Breast epithelium (tissue), 4 donors: Measurements from ENCODE around the gene PTPRM. TPM values are rescaled to one million over a fixed set of nuclear protein-coding genes. Genes with fewer than 3 reads are reported as not detected.

ENCODE experiments used
- DNase-seq, 2 donors: peaks; one replicate each; pipeline ENCODE4 v3.0.0-alpha.2; 2019; ENCODE audit warnings: low spot score in 2 of 2
- H3K27ac ChIP-seq, 2 donors: fragments of 200-600 bp; sonication (generic) in 1 of 2; one replicate each; pipeline ENCODE4 v1.5.1; 2016 to 2019; ENCODE audit warnings: mild to moderate bottlenecking in 1 of 2
- H3K27me3 ChIP-seq, 2 donors: fragments of 200-600 bp; sonication (generic) in 1 of 2; one replicate each; pipeline versions ENCODE4 v1.5.1 to v1.6.0; 2017 to 2019; ENCODE audit warnings: control low read depth in 1 of 2, mild to moderate bottlenecking in 1 of 2
- H3K36me3 ChIP-seq: fragments of 200-600 bp; one replicate; pipeline ENCODE4 v1.5.1; 2019
- H3K4me1 ChIP-seq, 2 donors: fragments of 200-600 bp; sonication (generic); one replicate each; pipeline ENCODE4 v1.5.1; 2016 to 2019; ENCODE audit warnings: control low read depth in 1 of 2
- H3K4me3 ChIP-seq, 3 donors: fragments of 200-600 bp; sonication (generic); 1 replicate in 2 of 3; 2 replicates in 1 of 3; pipeline ENCODE4 v1.5.1; 2016 to 2019; ENCODE audit warnings: mild to moderate bottlenecking in 3 of 3, moderate library complexity in 2 of 3
- H3K9me3 ChIP-seq, 2 donors: fragments of 200-600 bp; sonication (generic) in 1 of 2; one replicate each; pipeline ENCODE4 v1.5.1; 2016 to 2019; ENCODE audit warnings: control low read depth in 1 of 2
- CTCF ChIP-seq, 3 donors: fragments of 450-650 bp; IDR thresholded peaks; one replicate each; pipeline ENCODE4 v1.5.1; 2016 to 2017; ENCODE audit warnings: antibody characterized with exemption in 3 of 3, mild to moderate bottlenecking in 3 of 3, moderate library complexity in 3 of 3
- POLR2A ChIP-seq: fragments of 450-650 bp; IDR thresholded peaks from one replicate; pipeline ENCODE4 v1.6.1; 2016; ENCODE audit warnings: antibody characterized with exemption, mild to moderate bottlenecking, moderate library complexity
- POLR2AphosphoS5 ChIP-seq, 3 donors: sonication (generic); formaldehyde crosslinking; IDR thresholded peaks; one replicate each; pipeline ENCODE4 v1.6.1; 2017; ENCODE audit warnings: antibody characterized with exemption in 3 of 3
- intact Hi-C: fragments of 100-400 bp; cut with DNase I; formaldehyde crosslinking; loops from one replicate; pipeline ENCODE4 v1.15.1; 2023; ENCODE audit warnings: low total_unique reads
- total RNA-seq, 3 donors: library from RNA; depleted of rRNA; stranded (reverse); fragments of >200 nt; gene quantifications; one replicate each; pipeline ENCODE4 v1.1.0, GENCODE V29; 2016

The PTPRM gene
- total RNA-seq, 3 donors from 2014 or later, result 41.7 to 181 (median 140) TPM

DNA sequence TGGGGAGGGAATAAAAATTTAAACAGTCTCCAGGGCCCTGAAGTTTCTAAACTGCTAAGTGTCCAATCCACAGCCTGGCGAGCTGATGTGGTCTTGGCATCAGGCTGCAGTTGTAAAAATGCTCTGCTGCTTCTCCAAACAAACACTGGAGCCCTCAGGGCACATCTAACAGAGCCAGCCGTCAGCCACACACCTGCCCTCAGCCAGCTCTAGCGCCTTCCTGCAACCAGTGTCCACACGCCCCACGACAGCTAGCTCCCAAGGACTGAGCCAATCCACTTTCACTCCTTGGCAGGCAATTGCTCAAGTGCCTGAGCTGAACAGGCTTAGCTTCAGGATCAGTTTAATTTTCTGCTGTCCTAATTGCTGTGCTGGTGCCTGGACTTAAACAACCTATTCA is 595.7 kb downstream of the PTPRM start:
- Histone ChIP-seq H3K36me3 (no peaks in the 10 kb centered on the region), H3K4me1 (no peaks in the 10 kb centered on the region), H3K27ac (no peak overlapping the region), H3K9me3 (no peaks in the 10 kb centered on the region), H3K27me3 (no peaks in the 10 kb centered on the region), H3K4me3 (no peak overlapping the region)
- TF ChIP-seq CTCF (IDR thresholded peaks at IDR 0.05), result no peak
- TF ChIP-seq POLR2A, result no peak
- no peak for TF ChIP-seq POLR2AphosphoS5 (IDR thresholded peaks at IDR 0.05)
- DNase-seq, result peak in 1 of 2 donors; percentile 19
- intact Hi-C loops, result no loop called here

DNA sequence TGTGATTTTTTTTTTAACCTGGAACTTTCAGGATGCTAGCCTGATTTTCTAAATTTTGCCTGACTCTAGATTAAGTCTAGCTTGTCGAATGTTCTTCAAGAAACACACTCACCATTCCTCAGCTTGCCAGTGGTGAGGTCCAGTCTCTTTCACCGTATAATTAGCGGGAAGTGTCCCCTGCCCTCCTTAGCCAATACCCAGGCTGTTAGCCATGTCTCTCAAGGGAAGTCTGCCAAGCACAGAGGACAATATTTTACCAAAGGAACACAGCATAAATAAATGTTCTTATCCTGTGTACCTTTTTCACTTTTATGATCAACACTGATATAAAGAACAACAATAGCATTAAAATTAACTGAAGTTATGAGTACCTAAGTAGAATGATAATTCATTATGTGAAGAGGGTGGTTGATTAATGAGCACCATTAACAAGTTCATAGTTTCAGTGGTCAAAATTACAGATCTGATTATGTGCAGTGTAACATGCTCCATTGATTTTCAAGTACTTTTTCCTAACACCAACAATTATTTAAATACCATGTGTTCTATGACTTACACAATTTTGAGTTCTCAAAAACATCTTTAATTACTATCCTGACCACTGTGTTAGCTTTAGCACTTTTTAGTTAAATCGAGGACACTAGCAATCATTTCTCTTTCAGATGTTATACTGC is 596.3 kb downstream of the PTPRM start:
- DNase-seq, result no peak
- H3K27me3 ChIP-seq, result no peaks in the 10 kb centered on the region
- H3K4me3 ChIP-seq, result no peak overlapping the region
- intact Hi-C loops, result no loop called here
- no peaks in the 10 kb centered on the region for H3K9me3 ChIP-seq
- H3K27ac ChIP-seq, result no peak overlapping the region
- no peaks in the 10 kb centered on the region for H3K36me3 ChIP-seq
- no peak for TF ChIP-seq POLR2A
- H3K4me1 ChIP-seq, result no peaks in the 10 kb centered on the region

- intact Hi-C loops, result no loop called here
- no peaks in the 10 kb centered on the region for H3K4me1 ChIP-seq
- H3K4me3 ChIP-seq, result no peak overlapping the region
- H3K27ac ChIP-seq, result no peak overlapping the region
- H3K9me3 ChIP-seq, result no peaks in the 10 kb centered on the region
- no peak for TF ChIP-seq POLR2A
- no peak for DNase-seq
- no peaks in the 10 kb centered on the region for H3K36me3 ChIP-seq
- no peaks in the 10 kb centered on the region for H3K27me3 ChIP-seq
Observed at GRCh38 chr18:8165095-8165494, 598.0 kb downstream of the PTPRM start.

- intact Hi-C loops, result no loop called here
- no peak overlapping the region for H3K27ac ChIP-seq
- DNase-seq, result no peak
- H3K9me3 ChIP-seq, result no peaks in the 10 kb centered on the region
- no peaks in the 10 kb centered on the region for H3K27me3 ChIP-seq
- no peaks in the 10 kb centered on the region for H3K4me1 ChIP-seq
- H3K36me3 ChIP-seq, result no peaks in the 10 kb centered on the region
- no peak for TF ChIP-seq CTCF (IDR thresholded peaks at IDR 0.05)
- no peak for TF ChIP-seq POLR2A
- no peak for TF ChIP-seq POLR2AphosphoS5 (IDR thresholded peaks at IDR 0.05)
- no peak overlapping the region for H3K4me3 ChIP-seq
Observed at GRCh38 chr18:8167026-8167425, 599.9 kb downstream of the PTPRM start.

DNA sequence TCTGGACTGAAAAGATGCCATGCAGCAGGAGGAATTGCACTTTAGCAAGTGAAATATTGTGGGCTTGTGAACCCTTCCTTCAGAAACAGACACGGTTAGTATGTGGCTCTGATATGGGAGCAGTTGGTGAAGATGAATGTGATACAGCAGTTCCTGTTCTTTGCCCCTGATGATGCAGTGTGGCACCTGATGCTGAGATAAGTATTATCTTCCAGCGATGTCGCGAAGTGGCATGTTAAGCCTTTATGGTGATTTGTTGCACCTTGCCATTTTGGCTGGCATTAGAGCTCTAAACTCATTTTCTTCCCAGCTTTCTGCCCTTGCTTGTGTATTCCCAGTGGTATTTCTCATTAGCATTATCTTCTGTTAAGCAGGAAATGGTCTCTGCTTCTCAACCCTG is 600.6 kb downstream of the PTPRM start:
- Histone ChIP-seq H3K27ac (no peak overlapping the region), H3K36me3 (no peaks in the 10 kb centered on the region), H3K4me1 (no peaks in the 10 kb centered on the region), H3K9me3 (no peaks in the 10 kb centered on the region), H3K27me3 (no peaks in the 10 kb centered on the region), H3K4me3 (no peak overlapping the region)
- intact Hi-C loops, result no loop called here
- TF ChIP-seq CTCF (IDR thresholded peaks at IDR 0.05), result no peak
- TF ChIP-seq POLR2AphosphoS5 (IDR thresholded peaks at IDR 0.05), result no peak
- no peak for TF ChIP-seq POLR2A
- DNase-seq, result no peak

- intact Hi-C loops, result no loop called here
- DNase-seq, result no peak
- H3K9me3 ChIP-seq, result no peaks in the 10 kb centered on the region
- no peak for TF ChIP-seq POLR2AphosphoS5 (IDR thresholded peaks at IDR 0.05)
- no peak for TF ChIP-seq CTCF (IDR thresholded peaks at IDR 0.05)
- TF ChIP-seq POLR2A, result no peak
- no peaks in the 10 kb centered on the region for H3K36me3 ChIP-seq
- no peak overlapping the region for H3K4me3 ChIP-seq
- H3K27ac ChIP-seq, result no peak overlapping the region
- no peaks in the 10 kb centered on the region for H3K27me3 ChIP-seq
- no peaks in the 10 kb centered on the region for H3K4me1 ChIP-seq
Observed at GRCh38 chr18:8169722-8170121, 602.6 kb downstream of the PTPRM start.
